Measurements from ENCODE around the gene MPP1.

The MPP1 gene

DNA sequence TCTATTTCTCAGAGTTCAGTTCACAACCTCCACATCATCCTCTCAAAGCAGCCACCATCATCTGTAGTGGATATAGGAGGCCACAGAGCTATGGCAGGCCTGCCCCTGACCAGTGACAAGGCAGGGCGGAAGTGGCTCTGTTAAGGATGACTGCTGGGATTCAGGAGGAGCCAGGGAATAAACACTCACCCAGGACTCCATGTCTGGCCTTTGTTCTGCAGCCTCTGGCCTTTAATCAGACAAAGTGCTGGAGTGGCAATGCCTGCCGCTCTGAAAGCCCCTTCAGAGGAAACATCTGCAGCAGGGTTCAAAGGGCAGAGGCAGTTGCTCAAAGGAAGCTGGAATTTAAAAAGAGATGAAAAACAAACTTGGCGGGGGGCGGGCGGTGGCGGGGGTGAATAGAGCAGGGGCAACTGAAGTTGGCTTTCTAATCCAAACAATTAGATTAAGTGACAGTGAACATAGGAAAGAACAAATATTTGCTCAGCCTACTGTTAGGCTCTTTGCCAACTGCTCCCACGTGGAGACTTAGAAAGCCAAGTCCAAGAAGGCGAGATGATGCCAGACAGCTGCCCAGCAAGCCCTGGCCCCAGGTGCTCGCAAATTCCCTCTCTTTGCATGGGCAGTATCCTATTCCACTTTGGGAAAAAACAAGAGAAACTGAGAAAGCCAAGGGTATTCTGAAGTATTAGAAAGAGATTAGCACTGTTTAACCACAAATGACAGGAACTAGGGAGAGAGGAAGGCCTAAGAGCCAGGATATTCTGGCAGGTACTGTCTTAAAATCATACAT, 5.5 kb downstream of the MPP1 start (continued):
- TF ChIP-seq, protein P1, sequence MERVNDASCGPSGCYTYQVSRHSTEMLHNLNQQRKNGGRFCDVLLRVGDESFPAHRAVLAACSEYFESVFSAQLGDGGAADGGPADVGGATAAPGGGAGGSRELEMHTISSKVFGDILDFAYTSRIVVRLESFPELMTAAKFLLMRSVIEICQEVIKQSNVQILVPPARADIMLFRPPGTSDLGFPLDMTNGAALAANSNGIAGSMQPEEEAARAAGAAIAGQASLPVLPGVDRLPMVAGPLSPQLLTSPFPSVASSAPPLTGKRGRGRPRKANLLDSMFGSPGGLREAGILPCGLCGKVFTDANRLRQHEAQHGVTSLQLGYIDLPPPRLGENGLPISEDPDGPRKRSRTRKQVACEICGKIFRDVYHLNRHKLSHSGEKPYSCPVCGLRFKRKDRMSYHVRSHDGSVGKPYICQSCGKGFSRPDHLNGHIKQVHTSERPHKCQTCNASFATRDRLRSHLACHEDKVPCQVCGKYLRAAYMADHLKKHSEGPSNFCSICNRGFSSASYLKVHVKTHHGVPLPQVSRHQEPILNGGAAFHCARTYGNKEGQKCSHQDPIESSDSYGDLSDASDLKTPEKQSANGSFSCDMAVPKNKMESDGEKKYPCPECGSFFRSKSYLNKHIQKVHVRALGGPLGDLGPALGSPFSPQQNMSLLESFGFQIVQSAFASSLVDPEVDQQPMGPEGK (tag by site-specific recombination; IDR thresholded peaks at IDR 0.05) = peak; percentile 54; the same call in 1 of the 2 replicates
- TF ChIP-seq MYNN (tag by site-specific recombination; IDR thresholded peaks at IDR 0.05; ENCODE audit: borderline replicate concordance) = no peak
- no peak for TF ChIP-seq TSHZ1 (tag by site-specific recombination; IDR thresholded peaks at IDR 0.05; ENCODE audit: borderline replicate concordance)
- TF ChIP-seq ZNF514 (tag by site-specific recombination; IDR thresholded peaks at IDR 0.05) = no peak
- no peak for TF ChIP-seq ZFP3 (tag by site-specific recombination; IDR thresholded peaks at IDR 0.05; ENCODE audit: low read depth)
- no peak for TF ChIP-seq ZFP41 (tag by site-specific recombination; IDR thresholded peaks at IDR 0.05; ENCODE audit: borderline replicate concordance)
- TF ChIP-seq ZNF221 (tag by site-specific recombination; IDR thresholded peaks at IDR 0.05; ENCODE audit: borderline replicate concordance) = no peak
- TF ChIP-seq ZNF624 (tag by site-specific recombination; IDR thresholded peaks at IDR 0.05) = no peak
- no peak for TF ChIP-seq ZNF174 (tag by site-specific recombination; IDR thresholded peaks at IDR 0.05)
- TF ChIP-seq ZNF132 (tag by site-specific recombination; IDR thresholded peaks at IDR 0.05; ENCODE audit: borderline replicate concordance) = no peak
- TF ChIP-seq ZNF837 (tag by site-specific recombination; IDR thresholded peaks at IDR 0.05) = no peak
- TF ChIP-seq, protein P2, sequence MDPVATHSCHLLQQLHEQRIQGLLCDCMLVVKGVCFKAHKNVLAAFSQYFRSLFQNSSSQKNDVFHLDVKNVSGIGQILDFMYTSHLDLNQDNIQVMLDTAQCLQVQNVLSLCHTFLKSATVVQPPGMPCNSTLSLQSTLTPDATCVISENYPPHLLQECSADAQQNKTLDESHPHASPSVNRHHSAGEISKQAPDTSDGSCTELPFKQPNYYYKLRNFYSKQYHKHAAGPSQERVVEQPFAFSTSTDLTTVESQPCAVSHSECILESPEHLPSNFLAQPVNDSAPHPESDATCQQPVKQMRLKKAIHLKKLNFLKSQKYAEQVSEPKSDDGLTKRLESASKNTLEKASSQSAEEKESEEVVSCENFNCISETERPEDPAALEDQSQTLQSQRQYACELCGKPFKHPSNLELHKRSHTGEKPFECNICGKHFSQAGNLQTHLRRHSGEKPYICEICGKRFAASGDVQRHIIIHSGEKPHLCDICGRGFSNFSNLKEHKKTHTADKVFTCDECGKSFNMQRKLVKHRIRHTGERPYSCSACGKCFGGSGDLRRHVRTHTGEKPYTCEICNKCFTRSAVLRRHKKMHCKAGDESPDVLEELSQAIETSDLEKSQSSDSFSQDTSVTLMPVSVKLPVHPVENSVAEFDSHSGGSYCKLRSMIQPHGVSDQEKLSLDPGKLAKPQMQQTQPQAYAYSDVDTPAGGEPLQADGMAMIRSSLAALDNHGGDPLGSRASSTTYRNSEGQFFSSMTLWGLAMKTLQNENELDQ (tag by site-specific recombination; IDR thresholded peaks at IDR 0.05; ENCODE audit: low read depth) = no peak
- TF ChIP-seq, protein P3, sequence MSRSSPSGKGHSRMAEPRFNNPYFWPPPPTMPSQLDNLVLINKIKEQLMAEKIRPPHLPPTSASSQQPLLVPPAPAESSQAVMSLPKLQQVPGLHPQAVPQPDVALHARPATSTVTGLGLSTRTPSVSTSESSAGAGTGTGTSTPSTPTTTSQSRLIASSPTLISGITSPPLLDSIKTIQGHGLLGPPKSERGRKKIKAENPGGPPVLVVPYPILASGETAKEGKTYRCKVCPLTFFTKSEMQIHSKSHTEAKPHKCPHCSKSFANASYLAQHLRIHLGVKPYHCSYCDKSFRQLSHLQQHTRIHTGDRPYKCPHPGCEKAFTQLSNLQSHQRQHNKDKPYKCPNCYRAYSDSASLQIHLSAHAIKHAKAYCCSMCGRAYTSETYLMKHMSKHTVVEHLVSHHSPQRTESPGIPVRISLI (tag by site-specific recombination; IDR thresholded peaks at IDR 0.05) = no peak
- no peak for TF ChIP-seq ZNF791 (tag by site-specific recombination; IDR thresholded peaks at IDR 0.05)
- TF ChIP-seq ZNF560 (tag by site-specific recombination; IDR thresholded peaks at IDR 0.05; ENCODE audit: borderline replicate concordance) = no peak
- no peak for TF ChIP-seq GFI1B (tag by site-specific recombination; IDR thresholded peaks at IDR 0.05)
- no peak for TF ChIP-seq ZNF623 (tag by site-specific recombination; IDR thresholded peaks at IDR 0.05)
- TF ChIP-seq ZNF768 (tag by site-specific recombination; IDR thresholded peaks at IDR 0.05) = no peak
- no peak for TF ChIP-seq ZNF707 (tag by site-specific recombination; IDR thresholded peaks at IDR 0.05)
- no peak for TF ChIP-seq ZNF670 (tag by site-specific recombination; IDR thresholded peaks at IDR 0.05; ENCODE audit: low read depth)
- TF ChIP-seq ZNF549 (tag by site-specific recombination; IDR thresholded peaks at IDR 0.05) = no peak
- peak; percentile 58 for TF ChIP-seq TCF7L2 (IDR thresholded peaks at IDR 0.05; ENCODE audit: borderline replicate concordance, low read depth, low read length)
- 0 out of 2 replicates have a peak, but pooled peaks have one; percentile 63 for TF ChIP-seq HOXC10 (CRISPR knock-in tag; IDR thresholded peaks at IDR 0.05)
- TF ChIP-seq ZNF239 (tag by site-specific recombination; IDR thresholded peaks at IDR 0.05) = no peak
- no peak for TF ChIP-seq ZEB2 (tag by site-specific recombination; IDR thresholded peaks at IDR 0.05)
- TF ChIP-seq ATF2 (tag by site-specific recombination; IDR thresholded peaks at IDR 0.05; ENCODE audit: low read depth) = no peak
- TF ChIP-seq ZNF776 (tag by site-specific recombination; IDR thresholded peaks at IDR 0.05; ENCODE audit: borderline replicate concordance) = no peak
